Amniotic stem cell (primary cell): ENCODE data around the gene SDK2.

ENCODE experiments used
- DNase-seq: peaks from one replicate; lab custom pipeline; 2025; lab: John Stamatoyannopoulos, UW

The SDK2 gene

DNA sequence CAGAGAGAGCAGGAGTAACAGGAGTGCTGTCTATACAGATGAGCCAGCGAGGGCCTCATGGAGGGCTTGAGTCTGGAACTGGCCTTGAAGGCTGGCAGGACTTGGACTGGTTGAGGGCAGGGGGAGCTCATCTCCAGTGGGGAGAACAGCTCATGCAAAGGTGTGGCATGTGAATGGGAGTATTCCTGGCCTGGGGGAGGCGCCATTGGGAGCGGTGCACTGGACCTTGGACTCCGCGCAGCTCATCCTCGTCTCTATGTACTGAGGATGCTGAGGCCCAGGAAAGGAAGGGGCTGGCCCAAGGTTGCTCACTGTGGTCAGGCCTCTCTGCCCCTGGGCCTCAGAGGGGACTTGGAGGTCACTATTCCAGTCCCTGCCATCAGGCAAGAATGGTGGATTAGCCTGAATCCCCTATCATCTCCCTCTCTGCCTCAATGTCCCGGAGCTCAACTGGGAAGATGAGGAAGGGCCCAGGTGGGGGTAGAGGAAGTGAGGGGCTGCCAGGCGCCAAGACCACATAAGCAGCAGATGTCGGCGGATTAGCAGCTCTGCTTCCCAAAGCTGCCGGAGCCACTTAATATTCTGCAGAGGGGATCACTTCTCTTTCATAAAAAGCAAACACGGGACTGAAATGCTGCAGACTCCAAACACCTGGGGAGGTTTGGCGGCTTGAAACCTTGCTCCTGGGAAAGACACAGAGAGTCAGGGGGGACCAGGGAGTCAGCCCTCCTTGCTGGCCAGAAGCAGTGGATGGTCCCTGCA lies 88.9 kb downstream of the SDK2 start:
- no peak for DNase-seq

DNA sequence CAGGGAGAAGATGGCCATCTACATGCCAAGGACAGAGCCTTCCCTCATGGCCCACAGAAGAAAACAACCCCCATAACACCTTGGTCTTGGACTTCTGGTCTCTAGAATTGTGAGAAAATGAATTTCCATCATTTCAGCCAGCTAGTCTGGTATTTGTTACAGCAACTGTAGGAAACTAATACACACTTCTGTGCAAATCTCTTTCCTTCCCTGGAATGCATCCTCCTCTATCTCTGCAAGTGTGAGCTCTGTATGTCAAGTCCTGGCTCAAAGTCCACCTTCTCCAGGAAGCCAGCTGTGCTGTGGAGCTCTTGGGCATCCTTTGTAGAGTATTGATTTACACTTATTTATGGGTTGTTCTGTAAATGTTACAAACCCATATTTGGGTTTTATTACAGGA lies 89.7 kb downstream of the SDK2 start:
- DNase-seq = no peak

DNA sequence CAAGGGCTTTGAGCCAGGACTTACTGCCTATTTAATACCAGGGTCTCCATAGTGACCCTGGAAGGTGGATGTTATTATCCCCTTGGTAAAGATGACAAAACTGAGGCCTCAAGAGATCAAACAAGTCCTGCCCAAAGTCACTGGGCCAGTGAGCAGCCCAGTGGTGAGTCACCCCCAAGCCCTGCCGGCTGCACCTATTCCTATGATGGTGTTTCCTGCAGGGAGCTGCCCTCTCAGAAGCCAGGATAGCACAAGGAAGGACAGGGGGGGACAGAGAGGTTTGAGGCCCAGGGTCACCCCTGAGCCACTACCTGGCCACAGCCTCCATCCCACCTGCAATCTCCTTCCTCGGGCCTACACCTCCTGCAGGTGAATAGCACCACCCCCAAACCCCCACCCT lies 90.9 kb downstream of the SDK2 start:
- no peak for DNase-seq

DNA sequence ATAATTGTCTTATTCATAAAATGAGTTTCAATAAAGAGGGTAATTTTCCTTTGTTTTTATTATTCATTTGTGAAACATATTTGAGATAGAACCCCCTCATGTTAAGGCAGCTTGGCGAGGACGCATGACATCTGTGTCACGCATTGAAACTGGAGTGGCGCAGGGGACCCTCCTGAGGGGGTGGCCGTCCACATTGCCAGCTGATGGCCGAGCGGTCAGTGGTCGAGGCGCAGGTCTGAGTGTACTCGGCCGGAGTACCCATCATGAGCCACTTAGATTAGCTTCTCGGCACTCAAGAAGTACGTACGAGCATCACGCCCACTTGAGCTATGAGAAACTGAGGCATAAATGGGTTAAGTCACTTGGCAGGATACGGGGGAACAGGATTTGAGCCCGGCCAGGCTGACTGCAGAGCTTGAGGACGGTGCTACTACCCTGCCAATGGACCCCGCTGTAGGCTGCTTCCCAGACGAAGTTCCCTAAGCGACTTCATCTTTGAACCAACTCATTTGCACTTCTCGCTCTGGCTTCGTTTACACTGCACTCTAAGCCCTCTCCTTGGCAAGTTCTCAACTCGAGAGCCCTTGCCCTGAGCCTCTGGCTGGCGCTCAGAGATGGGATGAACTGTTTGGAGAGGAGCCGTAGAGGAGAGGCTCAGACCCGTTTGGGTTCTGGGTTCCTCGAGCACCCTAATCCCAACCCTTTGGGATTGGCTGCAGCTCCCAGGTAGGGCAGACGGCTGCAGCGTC lies 91.8 kb downstream of the SDK2 start:
- DNase-seq = no peak

DNA sequence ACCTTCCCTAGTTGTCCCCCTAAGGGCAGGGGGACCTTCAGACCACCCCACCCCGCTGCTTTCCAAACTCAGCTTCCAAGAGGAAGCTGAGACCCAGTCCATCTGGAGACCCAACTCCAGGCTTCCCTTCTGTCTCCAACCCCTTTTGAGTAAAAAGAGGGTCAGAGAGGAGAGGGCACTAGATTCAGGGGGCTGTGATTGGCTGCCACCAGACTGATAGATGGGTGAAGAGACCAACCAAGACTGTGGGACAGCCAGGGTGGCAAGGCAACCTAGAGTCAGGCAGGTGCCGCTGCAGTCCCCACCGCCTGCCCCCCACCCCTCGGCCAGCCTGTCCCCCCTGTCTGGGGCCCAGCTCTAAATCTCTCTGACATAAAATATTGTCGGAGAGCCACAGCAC lies 92.5 kb downstream of the SDK2 start:
- DNase-seq = no peak

DNA sequence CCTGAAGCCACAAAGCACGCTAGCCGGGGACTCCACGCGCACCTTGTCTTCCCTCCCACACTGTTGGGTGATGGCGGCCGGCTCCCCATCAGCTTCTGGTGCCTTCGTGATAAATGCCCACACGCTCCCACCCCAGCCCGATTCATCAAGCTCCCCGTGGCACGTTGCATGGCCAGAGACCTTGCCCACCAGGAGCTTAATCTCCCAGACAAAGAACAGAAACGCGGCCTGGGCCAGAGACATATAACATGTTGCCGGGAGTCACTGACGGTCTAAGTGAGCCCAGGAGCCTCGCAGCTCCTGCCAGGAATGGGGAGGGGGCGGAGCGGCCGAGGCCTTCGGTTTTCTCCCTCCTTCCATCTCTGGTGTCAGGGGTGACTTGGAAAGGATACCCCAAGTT lies 93.1 kb downstream of the SDK2 start:
- no peak for DNase-seq

DNA sequence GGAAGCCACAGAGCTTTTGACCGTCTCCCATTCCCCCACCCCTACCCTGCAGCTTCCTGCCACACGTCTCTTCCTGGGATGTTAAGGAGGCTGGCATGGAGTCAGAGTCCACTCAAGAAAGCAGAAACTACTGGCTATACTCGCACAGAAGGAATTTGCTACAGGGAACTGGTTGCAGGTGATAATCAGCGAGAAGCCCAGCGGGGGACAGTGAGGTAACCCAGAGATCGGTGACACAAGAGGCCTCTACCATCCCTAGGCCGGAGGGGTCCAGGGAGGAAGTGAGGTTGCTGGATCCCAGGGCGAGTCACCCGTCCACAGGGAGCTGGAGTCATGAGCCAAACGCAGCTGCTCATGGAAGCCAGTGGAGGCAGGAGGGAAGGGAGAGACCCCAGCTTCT lies 93.7 kb downstream of the SDK2 start:
- DNase-seq = no peak

DNA sequence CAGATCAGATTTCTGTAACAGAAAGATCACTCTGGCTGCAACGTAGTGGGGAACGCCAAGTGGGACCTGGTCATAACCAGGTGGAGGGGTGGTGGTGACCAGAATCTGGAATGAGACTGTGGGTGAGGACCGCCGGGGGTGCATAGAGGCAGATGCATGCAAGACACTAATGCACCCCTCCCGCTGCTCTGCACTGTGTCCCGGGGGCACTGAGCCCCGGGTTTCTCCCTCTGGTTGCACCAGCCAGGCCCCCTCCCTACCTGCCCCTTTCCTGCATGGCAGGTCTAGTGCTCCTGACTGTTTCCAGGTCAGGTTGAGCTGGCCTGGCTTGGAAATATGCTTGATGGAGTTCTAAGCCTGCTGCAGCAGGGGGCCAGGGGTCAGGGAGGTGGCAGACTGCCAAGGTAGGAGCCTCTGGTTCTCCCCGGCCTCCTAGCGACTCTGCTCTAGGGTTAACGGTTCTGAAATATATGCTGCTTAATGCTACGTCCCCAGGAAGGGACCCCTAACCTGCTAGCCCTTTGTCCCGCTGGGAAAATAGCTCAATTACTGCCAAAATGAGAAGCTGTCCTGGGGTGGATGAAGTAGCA lies 94.3 kb downstream of the SDK2 start:
- DNase-seq = no peak

DNA sequence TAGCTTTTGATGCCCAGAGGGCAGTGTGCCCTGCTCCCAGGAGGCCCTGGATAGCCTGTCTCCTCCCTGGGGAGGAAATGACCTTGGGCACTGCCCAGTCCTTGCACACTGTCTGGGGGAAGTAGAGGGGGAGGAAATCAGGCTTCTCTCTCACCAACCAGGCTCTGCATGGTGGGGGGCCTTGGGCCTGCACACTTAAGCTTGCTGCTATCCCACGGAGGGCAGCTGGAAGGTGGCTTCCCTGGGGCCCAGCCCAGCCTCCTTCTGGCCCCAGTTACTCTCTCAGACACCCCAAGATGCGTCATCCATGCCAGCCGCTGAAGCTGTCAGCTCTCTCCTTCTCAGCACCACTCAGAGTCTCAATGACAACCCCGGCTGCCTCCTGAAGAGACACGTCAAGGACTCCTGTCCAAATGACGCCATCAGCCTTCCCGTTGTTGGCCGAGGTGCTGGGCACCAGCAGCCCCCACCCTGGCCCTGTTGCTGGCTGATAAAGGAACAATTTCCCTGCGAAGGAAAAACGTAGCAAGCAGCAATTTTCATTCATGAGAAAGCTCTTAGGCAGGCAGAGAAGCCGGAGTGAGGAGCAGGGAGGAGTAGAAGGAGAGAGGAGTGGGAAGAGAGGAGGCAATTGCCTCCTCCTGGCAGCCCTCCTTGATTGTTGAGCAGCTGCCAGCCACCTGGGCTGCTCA lies 95.5 kb downstream of the SDK2 start:
- DNase-seq = no peak

DNA sequence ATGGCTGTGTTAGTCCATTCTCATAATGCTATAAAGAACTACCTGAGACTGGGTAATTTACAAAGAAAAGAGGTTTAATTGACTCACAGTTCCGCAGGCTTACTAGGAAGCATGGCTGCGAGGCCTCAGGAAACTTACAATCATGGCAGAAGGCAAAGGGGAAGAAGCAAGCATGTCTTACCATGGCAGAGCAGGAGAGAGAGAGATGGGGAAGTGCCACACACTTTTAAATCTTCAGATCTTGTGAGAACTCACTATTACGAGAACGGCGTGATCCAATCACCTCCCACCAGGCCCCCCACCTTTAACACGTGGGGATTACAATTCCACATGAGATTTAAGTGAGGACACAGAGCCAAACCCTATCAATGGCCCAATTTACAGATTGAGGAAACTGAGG lies 96.5 kb downstream of the SDK2 start:
- DNase-seq = no peak

DNA sequence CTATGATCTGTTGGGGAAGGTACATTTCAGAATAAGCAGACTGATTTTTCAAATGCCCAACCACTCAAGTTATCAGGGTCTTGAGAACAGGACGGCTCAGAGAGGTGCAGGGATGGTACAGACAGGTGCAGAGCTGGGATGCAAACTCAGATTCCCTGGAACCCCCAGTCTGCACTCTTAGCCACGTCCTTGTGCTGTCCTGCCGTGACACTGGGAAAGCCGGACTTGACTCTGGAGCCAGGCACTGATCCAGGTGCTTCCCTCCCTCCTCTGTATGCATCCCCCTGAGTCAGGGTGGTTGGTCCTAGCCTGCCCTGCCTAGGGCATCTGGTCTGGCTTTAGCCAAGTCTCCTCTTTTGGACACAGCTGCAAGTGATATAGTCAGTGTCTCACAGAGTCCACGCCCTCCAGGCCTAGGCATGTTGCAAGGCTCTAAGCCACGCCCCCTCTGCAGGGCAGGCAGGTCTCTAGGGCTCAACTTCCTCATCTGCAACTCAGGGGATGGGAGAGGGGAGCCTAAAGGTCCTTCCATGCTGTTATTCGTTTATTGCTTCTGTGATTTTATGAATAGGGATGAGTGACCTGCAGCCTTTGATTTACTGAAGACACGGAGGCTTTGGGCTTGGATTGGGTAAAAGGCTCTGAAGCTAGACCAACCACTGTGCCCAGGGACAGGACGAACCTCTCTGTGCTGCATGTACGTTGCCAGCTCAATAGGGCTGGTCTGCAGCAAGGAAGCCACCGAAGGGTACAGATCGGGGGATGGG lies 97.3 kb downstream of the SDK2 start:
- DNase-seq = no peak

DNA sequence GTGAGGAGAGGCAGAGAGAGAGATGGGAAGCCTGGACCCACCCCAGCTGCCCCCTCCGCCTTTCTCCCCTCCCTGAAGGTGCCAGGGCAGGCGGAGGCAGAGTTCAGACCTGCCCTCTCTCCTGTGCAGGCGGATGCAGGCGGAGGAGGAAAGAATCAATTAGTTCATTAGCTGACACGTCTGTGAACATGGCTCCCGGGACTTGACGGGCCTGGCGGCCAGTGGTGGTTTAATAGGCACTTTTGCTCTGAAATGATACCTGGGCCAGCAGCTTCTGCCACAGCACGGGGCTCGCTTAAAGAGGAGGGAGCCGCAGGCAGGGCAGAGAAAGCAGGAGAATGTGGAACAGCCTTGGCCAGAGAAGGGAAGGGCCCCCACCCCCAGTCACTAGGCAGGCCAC lies 98.1 kb downstream of the SDK2 start:
- no peak for DNase-seq

DNA sequence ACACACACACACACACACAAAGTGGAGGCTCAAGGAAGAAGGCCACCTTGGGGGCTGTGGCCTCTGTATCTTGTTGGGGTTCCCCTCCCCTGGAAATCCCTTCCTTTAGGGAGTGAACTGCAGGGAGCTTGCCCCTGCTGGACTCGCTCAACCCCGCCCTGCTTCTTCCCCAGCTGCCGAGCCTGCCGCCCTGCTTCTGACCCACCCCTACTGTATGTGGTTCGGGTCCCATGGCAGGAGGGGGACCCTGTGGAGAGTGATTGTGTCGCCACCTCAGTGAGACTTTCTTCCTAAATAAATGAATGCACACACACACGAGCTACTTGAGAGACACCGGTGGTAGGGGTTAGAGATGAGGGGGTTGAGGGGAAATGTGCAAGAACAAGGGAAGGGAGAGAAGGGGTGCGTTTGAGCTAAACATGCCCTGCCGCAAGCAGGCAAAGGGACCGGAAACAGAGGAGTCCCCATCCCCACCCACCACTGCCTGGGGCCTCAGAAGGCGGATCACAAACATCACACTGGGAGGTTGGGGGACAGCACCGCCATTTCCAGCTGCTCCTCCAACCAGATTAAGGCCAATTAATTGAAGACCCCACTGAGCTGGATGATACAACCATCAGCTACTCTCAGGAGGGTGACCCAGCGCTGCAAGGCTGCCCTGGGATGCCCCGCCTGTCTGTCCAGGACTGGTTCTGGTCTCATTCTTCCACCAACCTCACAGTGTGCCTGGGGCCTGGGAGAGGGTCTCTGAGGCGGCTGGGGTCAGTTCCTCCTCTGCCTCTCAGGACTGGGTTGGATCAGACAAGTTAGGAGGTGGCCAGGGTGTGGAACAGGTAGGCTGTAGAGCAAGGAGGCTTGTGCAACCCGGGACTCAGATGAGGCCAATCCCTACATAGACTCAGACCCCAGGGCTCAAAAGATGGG lies 98.9 kb downstream of the SDK2 start:
- no peak for DNase-seq

DNA sequence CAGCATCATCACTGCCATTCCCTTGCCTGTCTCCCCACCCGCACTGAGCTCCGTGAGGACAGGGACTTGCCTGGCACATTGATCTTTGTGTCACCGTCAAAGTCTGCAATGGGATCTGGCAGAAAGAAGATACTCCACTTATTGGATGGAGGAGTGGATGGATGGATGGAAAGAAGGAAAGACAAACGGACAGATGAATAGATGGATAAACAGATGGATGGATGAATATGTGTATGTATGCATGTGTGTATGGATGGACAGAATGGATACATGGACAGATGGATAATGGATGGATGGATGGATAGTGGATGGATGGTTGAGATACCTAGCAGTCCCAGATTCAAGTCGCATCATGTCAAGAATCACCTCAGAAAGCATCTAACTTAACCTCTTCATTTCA lies 99.9 kb downstream of the SDK2 start:
- no peak for DNase-seq

DNA sequence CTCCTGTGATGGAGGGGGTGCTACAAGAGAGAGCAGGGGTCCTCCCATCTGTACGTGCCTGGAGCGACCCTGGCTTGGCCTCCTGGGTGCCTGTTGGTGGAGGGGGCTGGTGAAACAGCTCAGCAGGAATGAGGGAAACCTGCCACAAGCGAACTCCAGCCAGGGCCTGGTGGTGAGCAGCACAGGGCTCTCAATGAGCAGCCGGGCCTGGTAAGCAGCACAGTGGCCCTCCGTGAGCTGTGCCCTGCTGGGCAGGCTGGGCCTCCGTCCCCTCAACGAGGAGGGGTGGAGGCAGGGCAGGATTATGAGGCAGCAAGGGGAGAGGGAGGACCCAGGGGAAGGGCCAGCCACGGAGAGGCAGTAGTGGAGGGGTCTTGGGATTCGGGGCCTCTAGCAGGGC lies 101.9 kb downstream of the SDK2 start:
- no peak for DNase-seq

DNA sequence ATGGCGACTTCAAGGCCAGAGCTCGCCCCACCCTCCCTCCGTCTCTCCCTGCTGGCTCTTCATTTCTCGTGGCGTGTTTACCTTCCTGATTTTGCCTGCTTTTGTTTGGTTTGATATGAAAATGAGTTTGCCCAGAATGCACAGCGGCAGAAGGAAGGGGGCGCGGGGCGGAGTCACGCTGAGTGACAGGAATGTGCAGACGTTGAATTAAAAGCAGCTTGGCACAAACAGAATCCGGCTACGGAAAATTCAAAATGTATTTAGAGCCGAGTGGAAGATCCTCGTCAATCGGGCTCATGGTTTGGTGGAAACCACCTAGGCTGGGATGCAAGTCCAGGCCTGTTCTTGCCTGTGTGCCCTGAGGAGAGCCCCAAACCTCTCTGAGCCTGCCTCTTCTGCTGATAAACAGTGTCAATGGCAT lies 102.7 kb downstream of the SDK2 start:
- no peak for DNase-seq

DNA sequence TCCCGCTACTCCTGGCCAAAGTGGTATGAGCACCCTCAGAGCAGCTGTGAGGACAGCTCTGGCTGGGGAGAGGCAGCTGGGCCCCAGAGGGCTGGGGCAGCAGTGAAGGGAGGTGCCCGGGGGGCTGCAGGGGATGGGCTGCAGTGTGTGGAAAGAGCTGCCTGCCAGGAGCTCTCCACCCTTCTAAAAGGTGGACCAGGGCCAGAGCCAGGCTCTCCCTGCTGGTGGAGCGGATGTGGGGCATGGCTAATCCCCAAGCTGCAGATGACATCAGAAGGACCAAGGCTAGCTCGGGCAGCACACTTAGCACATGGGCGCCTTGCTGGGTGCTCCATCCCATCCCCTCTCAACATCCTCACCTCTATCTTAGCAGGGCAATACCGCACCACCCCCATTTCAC lies 103.1 kb downstream of the SDK2 start:
- DNase-seq = no peak

DNA sequence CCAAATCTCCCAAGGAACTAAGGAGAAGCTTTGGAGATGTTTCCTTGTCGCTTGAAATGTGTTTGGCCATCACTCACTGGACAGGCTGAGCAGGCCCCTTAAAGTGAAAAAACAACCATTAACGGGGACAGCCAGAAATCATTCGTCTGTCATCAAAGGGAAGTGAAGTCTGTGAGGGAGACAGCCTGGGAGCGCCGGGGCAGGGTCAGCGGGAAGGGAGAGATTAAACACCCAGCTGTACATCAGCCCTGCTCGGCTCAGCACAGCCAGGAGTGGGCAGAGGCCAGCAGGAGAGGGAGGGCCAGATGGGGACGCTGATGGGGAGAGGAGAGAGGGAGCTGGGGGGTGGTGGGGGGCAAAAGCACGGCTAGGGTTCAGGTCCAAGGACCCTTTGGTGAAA lies 105.1 kb downstream of the SDK2 start:
- DNase-seq = no peak

DNA sequence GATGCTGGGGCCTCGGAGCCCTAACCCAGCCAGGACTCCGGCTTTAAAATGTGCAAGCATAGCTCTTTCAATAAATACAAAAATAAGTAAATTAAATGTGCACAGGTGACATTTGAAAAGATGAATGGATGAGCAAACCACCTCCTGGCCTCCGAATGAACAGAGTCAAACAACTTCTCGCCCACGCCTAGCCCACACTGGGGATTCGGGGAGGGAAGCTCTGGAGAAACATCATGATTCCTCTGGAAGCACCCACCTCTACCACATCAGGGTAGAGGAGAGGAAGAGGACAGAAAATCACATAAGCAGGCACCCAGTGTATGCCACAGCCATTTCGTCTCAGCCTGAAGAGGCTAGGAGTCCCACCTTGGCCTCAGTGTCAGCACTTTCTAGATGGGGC lies 105.8 kb downstream of the SDK2 start:
- DNase-seq = no peak

DNA sequence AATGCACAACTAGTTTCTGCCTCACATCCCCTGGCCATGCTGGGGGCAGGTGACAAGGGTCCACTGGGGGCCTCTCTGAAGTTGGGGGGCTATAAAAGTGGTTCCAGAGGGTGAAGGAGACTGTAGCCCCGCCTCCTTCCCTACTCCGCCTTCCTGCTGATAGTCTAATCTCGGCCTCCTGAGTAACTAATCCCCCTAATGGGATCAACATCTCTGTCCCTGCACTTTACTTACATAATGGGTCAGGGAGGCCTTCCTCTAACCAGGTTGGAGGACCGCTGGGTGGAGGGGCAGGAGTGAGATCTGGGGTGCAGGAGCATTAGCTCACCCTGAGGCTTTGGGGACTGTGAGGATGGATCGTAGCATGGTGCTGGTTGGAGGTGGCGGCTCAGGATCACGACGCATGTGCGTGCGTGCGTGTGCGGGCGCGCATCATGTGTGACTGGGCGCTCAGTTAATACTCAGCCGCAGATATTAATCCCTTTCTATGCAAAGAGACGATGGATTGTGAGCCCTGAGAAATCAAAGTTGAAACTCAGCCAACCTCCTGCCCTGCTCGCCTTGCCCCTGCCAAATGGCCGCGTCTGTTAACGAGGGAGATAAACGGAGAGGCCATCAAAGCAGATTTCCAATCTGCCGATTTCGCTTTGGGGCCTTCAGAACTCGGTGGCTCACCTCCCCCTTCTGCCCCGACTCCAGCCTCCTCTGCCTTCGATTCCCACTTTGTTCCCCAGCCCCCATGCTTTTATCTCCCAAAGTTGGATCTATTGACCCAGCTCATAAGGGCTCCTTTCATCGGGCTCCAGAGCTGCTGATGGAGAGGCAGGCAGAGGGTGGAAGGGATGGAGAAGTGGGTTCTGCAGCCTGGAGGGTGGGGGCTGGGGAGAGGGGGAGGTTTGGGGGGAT lies 107.3 kb downstream of the SDK2 start:
- DNase-seq = no peak
